Trophoblast cell (in vitro differentiated cells and primary cell): Measurements from ENCODE around the gene KRTAP10-8.

Source experiments
- DNase-seq, 2 donors: peaks; one replicate each; pipeline ENCODE4 v3.0.0-alpha.2; 2016
- H2AFZ ChIP-seq: 2 replicates; pipeline ENCODE4 v1.6.1; 2013; ENCODE audit warnings: low read length, moderate library complexity, mild to moderate bottlenecking; ENCODE audit not compliant: insufficient read depth, poor library complexity
- H2AK5ac ChIP-seq: 2 replicates; pipeline ENCODE4 v1.6.1; 2013; ENCODE audit warnings: mild to moderate bottlenecking, low read length
- H2BK120ac ChIP-seq: 2 replicates; pipeline ENCODE4 v1.6.1; 2013; ENCODE audit warnings: low read length, mild to moderate bottlenecking, moderate library complexity; ENCODE audit not compliant: insufficient read depth, poor library complexity
- H2BK12ac ChIP-seq: 2 replicates; pipeline ENCODE4 v1.6.1; 2013; ENCODE audit warnings: mild to moderate bottlenecking, low read length, moderate library complexity
- H2BK5ac ChIP-seq: 2 replicates; pipeline ENCODE4 v1.6.1; 2013; ENCODE audit warnings: low read length, low read depth, moderate library complexity, mild to moderate bottlenecking; ENCODE audit not compliant: poor library complexity
- H3K14ac ChIP-seq: 2 replicates; pipeline ENCODE4 v1.6.1; 2013; ENCODE audit warnings: mild to moderate bottlenecking, low read length
- H3K18ac ChIP-seq: 2 replicates; pipeline ENCODE4 v1.6.1; 2013; ENCODE audit warnings: mild to moderate bottlenecking, low read length
- H3K23ac ChIP-seq: 2 replicates; pipeline ENCODE4 v1.6.1; 2013; ENCODE audit warnings: low read length
- H3K27ac ChIP-seq: 2 replicates; pipeline ENCODE4 v1.5.1; 2013; ENCODE audit warnings: low read depth, mild to moderate bottlenecking, inconsistent platforms, low read length, moderate library complexity
- H3K27me3 ChIP-seq: 2 replicates; pipeline ENCODE4 v1.6.1; 2013; ENCODE audit warnings: inconsistent platforms, mild to moderate bottlenecking, low read length, moderate library complexity; ENCODE audit not compliant: insufficient read depth
- H3K36me3 ChIP-seq, 2 experiments: 1 replicate in 1 of 2; 2 replicates in 1 of 2; pipeline ENCODE4 v1.6.1; 2013; ENCODE audit warnings: low read length in 2 of 2, mild to moderate bottlenecking in 2 of 2, moderate library complexity in 1 of 2; ENCODE audit not compliant: insufficient read depth in 2 of 2, control insufficient read depth in 1 of 2
- H3K4ac ChIP-seq: 2 replicates; pipeline ENCODE4 v1.6.1; 2013; ENCODE audit warnings: low read depth, mild to moderate bottlenecking, low read length, moderate library complexity
- H3K4me1 ChIP-seq, 2 experiments: 1 replicate in 1 of 2; 2 replicates in 1 of 2; pipeline ENCODE4 v1.6.1; 2013; ENCODE audit warnings: low read length in 2 of 2, mild to moderate bottlenecking in 2 of 2, moderate library complexity in 1 of 2; ENCODE audit not compliant: insufficient read depth in 2 of 2, control insufficient read depth in 1 of 2
- H3K4me2 ChIP-seq: 2 replicates; pipeline ENCODE4 v1.6.1; 2013; ENCODE audit warnings: inconsistent platforms, mild to moderate bottlenecking, low read length, moderate library complexity
- H3K4me3 ChIP-seq: 2 replicates; pipeline ENCODE4 v1.5.1; 2013; ENCODE audit warnings: mild to moderate bottlenecking, low read depth, low read length, inconsistent platforms
- H3K79me1 ChIP-seq: one replicate; pipeline ENCODE4 v1.6.1; 2013; ENCODE audit warnings: low read length
- H3K79me2 ChIP-seq: 2 replicates; pipeline ENCODE4 v1.6.1; 2013; ENCODE audit warnings: low read length, mild to moderate bottlenecking; ENCODE audit not compliant: control insufficient read depth, insufficient read depth, poor library complexity
- H3K9ac ChIP-seq: 2 replicates; pipeline ENCODE4 v1.6.1; 2013; ENCODE audit warnings: mild to moderate bottlenecking, low read length
- H3K9me3 ChIP-seq: 2 replicates; pipeline ENCODE4 v1.6.1; 2013; ENCODE audit warnings: low read depth, mild to moderate bottlenecking, control low read depth, inconsistent platforms, low read length; ENCODE audit not compliant: insufficient read depth
- H4K12ac ChIP-seq: 2 replicates; pipeline ENCODE4 v1.6.1; 2013; ENCODE audit warnings: low read depth, mild to moderate bottlenecking, low read length, moderate library complexity
- H4K8ac ChIP-seq: 2 replicates; pipeline ENCODE4 v1.6.1; 2013; ENCODE audit warnings: low read depth, mild to moderate bottlenecking, low read length, moderate library complexity
- H4K91ac ChIP-seq: one replicate; pipeline ENCODE4 v1.6.1; 2013; ENCODE audit warnings: low read depth, mild to moderate bottlenecking, low read length, moderate library complexity
- WGBS: extraction: QIAGEN DNeasy Blood & Tissue Kit; methylation state at CpG from one replicate; pipeline ENCODE4 v1.1.7; 2013; ENCODE audit warnings: missing lambda C conversion rate; ENCODE audit not compliant: insufficient read length, insufficient coverage; ENCODE audit errors: extremely low coverage; 5-methylcytosine and 5-hydroxymethylcytosine counted together

The KRTAP10-8 gene

GRCh38 chr21:44582055-44582454 is 29.8 kb upstream of the KRTAP10-8 start:
- Histone ChIP-seq H3K9me3 (peaks cover 14% of the 10 kb centered on the region), H3K18ac (no peak overlapping the region), H2BK5ac (no peak overlapping the region), H3K14ac (no peak overlapping the region), H3K9ac (no peak overlapping the region), H3K27me3 (no peaks in the 10 kb centered on the region), H3K4me2 (no peak overlapping the region), H4K8ac (no peak overlapping the region), H3K4ac (no peak overlapping the region), H3K27ac (no peak overlapping the region), H4K91ac (no peak overlapping the region), H3K79me1 (no peaks in the 10 kb centered on the region), H4K12ac (no peak overlapping the region), H3K23ac (no peak overlapping the region), H3K36me3 (no peaks in the 10 kb centered on the region), H2AK5ac (no peak overlapping the region), H3K79me2 (no peaks in the 10 kb centered on the region), H2AFZ (no peak overlapping the region), H2BK120ac (no peak overlapping the region), H2BK12ac (no peak overlapping the region), H3K4me1 (no peaks in the 10 kb centered on the region), H3K4me3 (no peak overlapping the region)
- no CpG with 5 or more reads among the region's 15 CpGs for WGBS
- DNase-seq: no peak

- Histone ChIP-seq H4K12ac (no peak overlapping the region), H3K4ac (no peak overlapping the region), H3K4me2 (no peak overlapping the region), H3K23ac (no peak overlapping the region), H3K4me1 (no peaks in the 10 kb centered on the region), H2AK5ac (no peak overlapping the region), H3K27ac (no peak overlapping the region), H3K79me1 (no peaks in the 10 kb centered on the region), H2BK120ac (no peak overlapping the region), H3K27me3 (no peaks in the 10 kb centered on the region), H2BK5ac (no peak overlapping the region), H4K91ac (no peak overlapping the region), H2BK12ac (no peak overlapping the region), H3K79me2 (no peaks in the 10 kb centered on the region), H3K14ac (no peak overlapping the region), H4K8ac (no peak overlapping the region), H3K9me3 (peaks cover 10% of the 10 kb centered on the region), H3K18ac (no peak overlapping the region), H3K36me3 (no peaks in the 10 kb centered on the region), H3K9ac (no peak overlapping the region), H3K4me3 (no peak overlapping the region), H2AFZ (no peak overlapping the region)
- DNase-seq: peak in 1 of 2 donors; percentile 4
- WGBS: no CpG with 5 or more reads among the region's 11 CpGs
Observed at GRCh38 chr21:44583089-44583799, 28.6 kb upstream of the KRTAP10-8 start.

- Histone ChIP-seq H3K4me3 (no peak overlapping the region), H3K27me3 (no peaks in the 10 kb centered on the region), H3K36me3 (no peaks in the 10 kb centered on the region), H3K27ac (no peak overlapping the region), H2BK12ac (no peak overlapping the region), H2BK5ac (no peak overlapping the region), H4K8ac (no peak overlapping the region), H4K91ac (no peak overlapping the region), H3K18ac (no peak overlapping the region), H4K12ac (no peak overlapping the region), H3K79me2 (no peaks in the 10 kb centered on the region), H3K79me1 (no peaks in the 10 kb centered on the region), H3K9me3 (peaks cover 6% of the 10 kb centered on the region), H3K14ac (no peak overlapping the region), H2AFZ (no peak overlapping the region), H3K9ac (no peak overlapping the region), H3K4me1 (no peaks in the 10 kb centered on the region), H3K23ac (no peak overlapping the region), H3K4ac (no peak overlapping the region), H3K4me2 (no peak overlapping the region), H2AK5ac (no peak overlapping the region), H2BK120ac (no peak overlapping the region)
- no CpG with 5 or more reads among the region's 6 CpGs for WGBS
- no peak for DNase-seq
Observed at GRCh38 chr21:44583800-44584147, 28.1 kb upstream of the KRTAP10-8 start.

GRCh38 chr21:44585892-44586291 is 26.0 kb upstream of the KRTAP10-8 start:
- H3K36me3 ChIP-seq: no peaks in the 10 kb centered on the region
- no peak overlapping the region for H3K27ac ChIP-seq
- no peak overlapping the region for H3K18ac ChIP-seq
- H3K4me3 ChIP-seq: no peak overlapping the region
- no peak overlapping the region for H4K12ac ChIP-seq
- no peak overlapping the region for H2BK12ac ChIP-seq
- WGBS: no CpG with 5 or more reads among the region's 3 CpGs
- no peak overlapping the region for H4K8ac ChIP-seq
- no peak overlapping the region for H2AK5ac ChIP-seq
- no peak overlapping the region for H3K4ac ChIP-seq
- no peaks in the 10 kb centered on the region for H3K27me3 ChIP-seq
- no peak overlapping the region for H2BK5ac ChIP-seq
- H3K14ac ChIP-seq: no peak overlapping the region
- no peak for DNase-seq
- no peaks in the 10 kb centered on the region for H3K4me1 ChIP-seq
- no peak overlapping the region for H3K4me2 ChIP-seq
- no peaks in the 10 kb centered on the region for H3K79me1 ChIP-seq
- H2AFZ ChIP-seq: no peak overlapping the region
- no peak overlapping the region for H3K9ac ChIP-seq
- no peak overlapping the region for H3K23ac ChIP-seq
- H4K91ac ChIP-seq: no peak overlapping the region
- no peaks in the 10 kb centered on the region for H3K79me2 ChIP-seq
- no peak overlapping the region for H2BK120ac ChIP-seq
- peaks cover 3% of the 10 kb centered on the region for H3K9me3 ChIP-seq
